ENCODE results near the gene RRAGC.

DNA sequence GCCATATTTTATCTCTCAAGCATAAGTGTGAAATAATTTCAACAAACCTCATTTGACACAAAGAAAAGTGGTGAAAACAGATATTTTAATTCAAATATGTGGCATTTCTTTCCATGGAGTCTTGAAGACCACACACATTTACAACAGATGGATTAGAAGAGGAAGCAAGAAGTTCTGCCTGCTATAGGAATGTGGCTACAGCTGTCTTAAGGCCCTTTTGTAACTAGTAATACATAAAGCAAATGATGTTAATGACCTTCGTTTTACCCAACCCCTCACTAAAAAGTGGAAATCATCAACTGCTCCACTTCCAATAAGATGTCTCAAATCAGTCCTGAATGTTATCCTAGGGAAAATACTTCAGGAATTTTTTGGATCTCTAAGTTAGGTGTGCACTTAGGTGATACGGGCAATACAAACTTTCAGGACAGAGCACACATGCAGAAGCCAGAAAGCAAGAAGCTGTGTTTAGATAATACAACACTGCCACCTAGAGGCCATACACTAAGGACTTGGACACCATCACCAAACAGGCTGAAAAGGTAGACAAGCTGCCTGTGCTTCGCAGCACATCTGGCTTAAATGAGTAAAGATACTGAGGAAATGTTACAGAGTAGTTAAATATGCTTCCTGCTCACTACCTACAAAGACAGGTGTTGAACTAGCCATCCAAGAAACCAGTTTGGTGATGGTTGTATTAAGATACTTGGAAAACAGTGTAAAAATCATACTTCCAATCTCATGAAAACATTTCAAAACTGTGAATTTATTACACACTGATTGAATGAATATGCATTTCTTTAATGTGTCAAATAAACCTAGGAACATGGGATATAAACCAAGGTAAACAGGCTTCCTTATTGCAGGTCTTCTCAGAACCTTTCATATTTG is 24.4 kb downstream of the RRAGC start:
- TF ChIP-seq, protein P1, sequence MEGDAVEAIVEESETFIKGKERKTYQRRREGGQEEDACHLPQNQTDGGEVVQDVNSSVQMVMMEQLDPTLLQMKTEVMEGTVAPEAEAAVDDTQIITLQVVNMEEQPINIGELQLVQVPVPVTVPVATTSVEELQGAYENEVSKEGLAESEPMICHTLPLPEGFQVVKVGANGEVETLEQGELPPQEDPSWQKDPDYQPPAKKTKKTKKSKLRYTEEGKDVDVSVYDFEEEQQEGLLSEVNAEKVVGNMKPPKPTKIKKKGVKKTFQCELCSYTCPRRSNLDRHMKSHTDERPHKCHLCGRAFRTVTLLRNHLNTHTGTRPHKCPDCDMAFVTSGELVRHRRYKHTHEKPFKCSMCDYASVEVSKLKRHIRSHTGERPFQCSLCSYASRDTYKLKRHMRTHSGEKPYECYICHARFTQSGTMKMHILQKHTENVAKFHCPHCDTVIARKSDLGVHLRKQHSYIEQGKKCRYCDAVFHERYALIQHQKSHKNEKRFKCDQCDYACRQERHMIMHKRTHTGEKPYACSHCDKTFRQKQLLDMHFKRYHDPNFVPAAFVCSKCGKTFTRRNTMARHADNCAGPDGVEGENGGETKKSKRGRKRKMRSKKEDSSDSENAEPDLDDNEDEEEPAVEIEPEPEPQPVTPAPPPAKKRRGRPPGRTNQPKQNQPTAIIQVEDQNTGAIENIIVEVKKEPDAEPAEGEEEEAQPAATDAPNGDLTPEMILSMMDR (IDR thresholded peaks at IDR 0.05; ENCODE audit: extremely low read depth in 1 of 2, insufficient read depth in 1 of 2, low read depth in 1 of 2, low read length in 2 of 2), result peak; percentile 60 to 67
- TF ChIP-seq EZH2 (IDR thresholded peaks at IDR 0.05; ENCODE audit: borderline replicate concordance, low read depth, low read length, severe bottlenecking), result no peak
- no peak for TF ChIP-seq JUN (IDR thresholded peaks at IDR 0.05; ENCODE audit: borderline replicate concordance, insufficient read depth, insufficient read length, low read depth)
- TF ChIP-seq POLR2A (IDR thresholded peaks at IDR 0.05; ENCODE audit: low read depth, low read length), result no peak
- no peak for TF ChIP-seq POLR2AphosphoS5 (IDR thresholded peaks at IDR 0.05; ENCODE audit: insufficient read depth, low read depth, low read length)

Measured in endothelial cell of umbilical vein (primary cell).